HG03439 (cell line): Measurements from ENCODE around the gene MPZ.

Experiments
- ATAC-seq: cut with Tn5 transposase; IDR thresholded peaks from one replicate; pipeline ENCODE4 v1.9.1; 2021; ENCODE audit warnings: mild to moderate bottlenecking, moderate library complexity; ENCODE audit not compliant: unreplicated experiment

The MPZ gene

DNA sequence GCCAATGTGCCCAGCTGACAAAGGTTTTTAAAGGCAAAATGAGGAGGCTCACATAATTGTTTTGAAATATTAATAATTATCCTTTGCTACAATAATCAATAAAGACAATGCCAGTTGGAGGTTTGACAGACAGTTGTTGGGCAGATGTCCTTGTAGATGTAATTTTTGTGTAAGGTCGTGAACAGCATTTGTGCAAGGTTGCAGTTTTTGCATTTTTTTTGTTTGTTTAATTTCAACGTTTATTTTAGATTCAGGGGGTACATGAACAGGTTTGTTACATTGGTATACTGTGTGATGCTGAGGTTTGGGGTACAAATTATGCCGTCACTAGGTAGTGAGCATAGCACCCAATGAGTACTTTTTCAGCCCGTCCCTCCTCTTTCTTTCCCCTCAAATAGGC, 9.3 kb downstream of the MPZ start:
- no peak for ATAC-seq

GRCh38 chr1:161299347-161299746, 10.4 kb downstream of the MPZ start:
- ATAC-seq: no peak

DNA sequence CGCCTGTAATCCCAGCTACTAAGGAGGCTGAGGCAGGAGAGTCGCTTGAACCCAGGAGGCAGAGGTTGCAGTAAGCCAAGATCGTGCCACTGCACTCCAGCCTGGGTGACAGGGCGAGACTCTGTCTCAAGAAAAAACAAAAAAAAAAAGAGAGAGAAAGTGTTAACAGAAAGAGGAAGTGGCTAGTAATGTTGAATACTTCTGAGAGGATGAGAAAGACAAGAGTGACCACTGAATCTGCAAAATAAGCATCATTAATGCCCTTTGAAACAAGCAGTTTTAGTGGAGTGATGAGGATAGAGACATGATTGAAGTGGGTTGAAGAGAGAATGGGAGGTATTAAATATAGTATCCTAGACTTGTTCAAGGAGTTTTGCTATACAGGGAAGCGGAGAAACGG, 11.7 kb downstream of the MPZ start:
- peak; percentile 53 for ATAC-seq

- ATAC-seq: no peak
Measured at GRCh38 chr1:161297415-161297814, 12.4 kb downstream of the MPZ start.

DNA sequence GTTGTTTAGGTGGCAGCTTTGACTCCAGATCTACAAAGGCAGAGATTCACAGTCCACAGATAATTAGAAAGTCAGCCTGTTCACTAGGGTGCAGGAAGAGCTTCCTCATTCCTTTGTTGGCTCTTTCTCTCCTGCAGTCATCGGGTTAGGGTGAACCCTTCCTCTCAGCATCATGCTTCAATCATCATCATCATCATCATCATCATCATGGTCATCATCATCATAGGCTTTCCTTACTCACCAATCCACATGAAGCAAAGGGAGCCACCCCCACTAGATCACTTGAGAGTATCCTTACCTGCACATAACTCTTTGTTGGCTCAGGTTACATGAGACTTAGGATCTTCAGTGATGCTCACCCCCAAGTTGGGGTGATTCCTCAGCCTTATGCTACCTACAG, 19.0 kb downstream of the MPZ start:
- no peak for ATAC-seq

DNA sequence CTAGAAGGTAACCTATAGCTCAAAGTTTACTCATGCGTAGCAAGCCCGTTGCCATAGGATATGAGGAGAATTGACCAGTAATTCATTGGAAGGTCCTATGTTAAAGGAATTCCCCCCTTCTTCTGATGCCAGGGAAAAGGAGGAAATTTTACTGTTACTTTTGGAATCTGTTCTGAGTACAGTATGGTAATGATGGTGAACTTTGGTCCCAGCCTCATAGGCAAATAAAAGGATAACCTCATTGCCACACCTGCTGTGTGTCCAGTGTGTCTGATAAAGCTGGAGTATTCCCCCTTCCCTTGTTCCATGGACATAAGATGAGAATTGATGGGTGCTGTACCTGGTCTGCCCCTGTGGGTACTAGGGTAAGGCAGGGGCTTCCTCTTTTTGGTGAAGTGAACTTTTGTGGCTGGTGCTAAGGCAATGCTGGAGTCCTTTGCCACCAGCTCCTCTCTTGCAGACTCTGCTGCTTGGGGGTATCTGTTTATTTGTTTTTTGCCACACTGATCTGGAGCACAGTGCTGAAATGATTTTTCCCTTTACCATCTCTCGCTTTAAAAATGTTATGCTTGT, 22.2 kb downstream of the MPZ start:
- ATAC-seq: no peak

DNA sequence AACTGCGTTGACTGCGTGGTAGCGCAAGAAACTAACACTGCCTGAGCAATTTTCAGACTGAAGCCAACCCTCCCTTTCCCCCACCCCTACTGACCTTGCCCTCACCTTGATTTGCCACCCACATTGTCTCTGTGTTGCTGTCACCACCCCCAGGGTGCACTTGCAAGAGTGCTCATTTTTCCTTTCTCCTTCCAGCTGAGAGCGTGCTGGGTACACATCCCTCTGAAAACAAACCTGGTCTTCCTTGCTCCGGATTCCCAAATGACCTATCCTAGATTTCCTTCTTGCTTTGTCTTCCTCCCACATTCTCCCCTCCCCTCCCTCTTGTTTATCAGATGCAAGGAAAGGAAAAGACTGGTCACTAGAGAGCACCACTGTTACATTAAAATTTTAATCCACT, 24.2 kb downstream of the MPZ start:
- ATAC-seq: no peak

DNA sequence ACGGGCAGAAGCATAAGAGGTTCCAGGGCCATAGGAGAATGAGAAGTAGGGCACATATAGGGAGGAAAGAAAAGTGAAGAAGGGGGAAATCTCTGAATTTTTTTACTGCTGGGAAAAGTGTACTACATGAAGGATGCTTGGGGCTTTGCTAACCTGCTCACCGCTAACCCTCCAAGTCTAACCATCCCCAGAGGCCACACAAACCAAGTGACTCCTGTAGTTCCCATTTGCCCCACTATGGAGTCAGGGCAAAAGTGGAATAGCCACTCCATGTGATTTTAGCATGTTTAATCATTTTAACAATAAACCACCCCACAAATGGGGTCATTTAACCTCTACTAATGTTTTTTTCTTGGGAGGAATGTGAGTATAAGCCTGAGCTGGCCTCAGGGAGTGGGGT, 24.7 kb downstream of the MPZ start:
- no peak for ATAC-seq

DNA sequence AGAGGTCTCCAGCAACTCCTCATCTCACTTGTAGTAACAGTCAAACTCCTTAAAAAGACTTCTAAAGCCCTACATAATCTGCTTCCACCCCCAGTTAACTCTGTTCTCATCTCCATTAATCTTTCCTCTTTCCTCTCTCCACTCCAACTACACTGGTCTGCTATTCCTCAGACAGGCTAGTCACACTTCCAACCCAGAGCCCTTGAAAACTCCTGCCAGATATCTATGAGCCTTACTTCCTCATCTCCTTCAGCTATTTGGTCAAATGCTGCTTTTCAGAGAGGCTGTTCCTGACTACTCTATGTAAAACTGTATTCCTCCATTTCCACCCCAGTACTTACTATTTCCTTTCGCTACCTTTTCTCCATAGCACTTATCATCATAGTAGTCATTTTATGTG, 26.8 kb downstream of the MPZ start:
- ATAC-seq: no peak

GRCh38 chr1:161274874-161275273, 34.9 kb downstream of the MPZ start:
- no peak for ATAC-seq

DNA sequence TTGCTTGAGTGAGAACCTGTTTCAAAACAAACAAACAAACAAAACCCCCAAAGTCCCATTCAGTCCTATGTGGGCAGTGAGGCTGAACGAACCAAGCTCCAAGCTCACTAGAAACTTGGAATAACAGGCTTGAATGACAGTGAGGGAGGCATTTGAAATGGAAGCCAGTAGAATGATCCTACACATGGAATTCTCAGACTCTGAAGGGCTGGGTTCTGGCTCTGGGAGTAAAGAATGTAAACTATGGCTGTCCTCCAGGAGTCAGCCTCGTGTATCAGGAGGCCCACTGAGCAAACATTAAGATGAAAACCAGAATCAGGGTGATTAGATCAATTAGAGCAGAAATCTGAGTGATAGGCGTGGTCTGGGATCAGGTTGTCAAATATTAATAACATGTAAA, 36.4 kb downstream of the MPZ start:
- ATAC-seq: no peak

DNA sequence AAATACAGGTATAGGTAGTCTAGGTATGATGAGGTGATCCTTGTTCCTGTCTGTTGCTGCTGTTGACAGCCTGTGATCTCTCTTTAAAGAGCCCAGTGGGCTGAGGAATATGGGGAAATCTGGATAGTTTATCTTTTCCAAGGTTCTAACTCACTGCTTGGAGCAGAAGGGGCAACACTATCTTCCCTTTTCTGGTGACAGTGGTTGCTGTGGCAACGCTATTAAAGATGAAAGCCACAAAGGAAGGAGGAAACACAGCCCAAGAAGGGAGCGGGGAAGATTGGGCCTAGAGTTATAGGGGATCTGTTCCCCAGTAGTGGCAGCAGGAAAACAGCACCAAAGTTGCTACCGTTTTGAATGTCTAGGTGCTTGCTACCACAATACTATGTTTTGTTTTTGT, 42.4 kb downstream of the MPZ start:
- no peak for ATAC-seq

GRCh38 chr1:161266836-161267235, 42.9 kb downstream of the MPZ start:
- ATAC-seq: no peak

DNA sequence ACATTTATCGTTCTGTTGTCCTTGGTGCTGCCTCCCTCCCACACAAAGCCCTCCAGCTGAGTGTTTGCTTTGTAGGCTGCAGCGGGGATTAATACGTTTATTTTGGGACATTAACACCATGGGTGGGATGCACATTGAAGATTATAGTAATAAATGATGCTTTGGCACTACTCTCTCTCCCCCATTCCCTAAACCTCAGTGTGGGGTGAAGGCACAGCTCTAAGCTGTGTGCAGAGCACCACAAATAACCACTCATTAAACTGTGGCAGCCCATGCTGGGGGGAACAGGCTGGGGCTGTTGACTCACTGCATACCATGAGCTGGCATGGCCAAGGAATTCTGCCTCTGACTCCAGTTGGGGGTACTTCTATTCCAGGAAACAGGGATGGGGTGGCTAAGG, 43.6 kb downstream of the MPZ start:
- no peak for ATAC-seq

DNA sequence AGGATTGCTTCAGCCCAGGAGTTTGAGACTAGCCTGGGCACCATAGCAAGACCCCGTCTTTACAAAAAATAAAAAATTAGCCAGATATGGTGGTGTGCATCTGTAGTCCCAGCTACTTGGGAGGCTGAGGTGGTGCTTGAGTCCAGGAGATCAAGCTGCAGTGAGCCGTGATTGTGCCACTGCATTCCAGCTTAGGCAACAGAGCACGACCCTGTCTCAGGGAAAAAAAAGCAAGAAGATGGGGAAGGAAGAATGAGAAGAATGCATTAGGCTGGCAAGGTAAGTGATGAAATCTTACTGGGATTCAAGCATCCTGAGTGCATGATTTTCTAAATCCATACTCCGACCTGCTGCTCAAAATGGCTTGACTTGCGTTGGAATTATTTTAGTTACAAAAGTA, 44.5 kb downstream of the MPZ start:
- ATAC-seq: no peak

DNA sequence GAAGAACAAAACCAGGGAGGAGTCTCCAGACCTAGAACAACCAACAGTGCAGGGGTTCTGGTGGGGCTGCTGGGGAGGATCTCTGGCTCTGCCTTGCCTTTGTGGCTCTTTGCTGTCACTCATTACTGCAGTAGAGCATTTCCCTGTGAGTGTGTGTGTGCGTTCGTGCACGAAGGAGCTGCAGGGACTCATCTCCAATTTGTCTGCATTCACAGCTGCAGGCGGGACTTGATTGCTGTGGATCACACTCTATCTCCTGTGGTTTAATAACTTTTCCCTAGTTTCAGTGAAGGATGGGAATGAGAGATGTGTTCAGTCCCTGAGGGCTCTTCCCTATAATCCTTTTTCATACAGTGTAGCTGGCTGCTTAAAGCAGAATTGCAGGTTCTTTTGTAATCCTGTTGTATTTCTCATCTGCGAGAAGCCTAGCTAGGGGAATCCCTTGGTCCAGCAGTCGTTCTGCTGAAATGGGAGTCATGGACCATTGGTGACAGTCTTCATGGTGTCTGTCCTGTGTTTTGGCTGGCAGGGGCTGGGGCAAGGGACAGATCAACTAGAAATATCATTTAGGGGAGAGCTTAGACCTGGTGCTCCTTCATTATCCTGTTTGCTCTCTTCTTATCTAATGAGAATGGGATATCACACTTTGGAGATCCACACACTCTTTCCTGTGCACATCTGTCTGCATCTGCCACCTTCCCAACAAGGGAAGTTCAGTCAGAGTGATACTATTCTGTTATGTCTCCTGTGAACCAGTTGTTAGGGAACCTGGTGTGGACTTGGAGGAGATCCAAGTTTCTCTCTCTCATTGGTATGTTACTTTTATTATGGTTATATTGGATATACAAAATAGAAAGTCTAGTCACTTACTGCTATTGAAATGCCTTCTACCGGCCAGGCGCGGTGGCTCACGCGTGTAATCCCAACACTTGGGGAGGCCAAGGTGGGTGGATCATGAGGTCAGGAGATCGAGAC, 48.2 kb downstream of the MPZ start:
- ATAC-seq: no peak

DNA sequence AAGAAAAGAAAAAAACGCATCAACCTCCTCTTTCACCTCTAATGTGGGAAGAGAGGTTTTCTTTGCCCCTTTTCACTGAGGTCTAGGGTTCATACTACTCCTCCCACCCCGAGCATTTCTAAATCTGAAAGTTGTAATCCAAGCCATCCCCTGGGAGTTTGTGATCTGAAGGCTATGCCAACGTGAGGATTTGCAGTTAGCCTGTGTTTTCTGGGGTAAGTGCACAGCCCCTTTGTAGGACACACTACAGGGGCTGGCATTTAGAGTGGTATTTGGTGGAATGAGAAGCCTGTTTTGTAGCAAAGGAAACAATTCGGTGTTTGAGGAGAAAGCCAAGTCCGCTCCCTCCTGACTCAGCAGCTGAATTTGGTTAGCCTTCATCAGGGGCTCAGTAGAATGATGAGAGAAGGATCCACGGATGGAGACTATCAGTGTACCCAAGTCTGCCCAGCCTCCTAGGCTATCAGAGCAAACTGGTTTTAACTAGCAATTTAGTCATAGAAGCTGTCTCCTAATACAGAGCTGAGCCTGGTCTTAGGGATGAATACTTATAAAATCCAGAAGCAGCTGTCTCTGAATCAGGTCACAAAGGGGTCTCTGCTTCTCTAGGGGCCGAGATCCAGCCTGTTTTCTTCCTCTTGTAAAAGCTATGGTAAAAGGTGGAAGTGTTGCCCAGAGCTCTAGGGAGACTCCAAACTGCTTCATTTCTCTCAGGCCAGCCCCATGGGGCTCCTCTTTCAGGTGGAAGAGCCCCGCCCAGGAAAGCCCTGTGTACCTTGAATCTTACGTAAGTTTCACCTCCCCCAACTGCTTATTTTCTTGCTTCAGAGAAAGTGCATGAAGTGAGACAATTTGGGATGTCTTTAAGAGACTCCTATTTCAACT, 49.1 kb downstream of the MPZ start:
- no peak for ATAC-seq

DNA sequence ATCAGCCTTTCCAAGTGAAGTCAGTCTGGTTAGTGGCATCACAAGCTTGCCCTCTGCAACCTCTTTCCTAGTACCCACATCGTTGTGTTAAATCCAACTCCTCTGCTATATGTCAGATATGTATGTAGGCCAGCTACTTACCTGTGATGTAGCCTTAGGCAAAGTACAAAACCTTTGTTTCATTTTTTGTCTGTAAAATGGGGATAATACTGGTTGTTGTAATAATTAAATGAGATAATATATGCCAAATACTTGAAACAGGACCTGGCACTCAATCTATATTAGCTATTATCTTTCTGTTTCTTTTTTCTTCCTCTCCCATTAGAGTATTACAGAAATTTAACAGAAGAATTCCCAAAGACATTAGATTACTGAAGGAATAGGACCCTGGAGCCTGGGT, 50.0 kb downstream of the MPZ start:
- ATAC-seq: no peak

DNA sequence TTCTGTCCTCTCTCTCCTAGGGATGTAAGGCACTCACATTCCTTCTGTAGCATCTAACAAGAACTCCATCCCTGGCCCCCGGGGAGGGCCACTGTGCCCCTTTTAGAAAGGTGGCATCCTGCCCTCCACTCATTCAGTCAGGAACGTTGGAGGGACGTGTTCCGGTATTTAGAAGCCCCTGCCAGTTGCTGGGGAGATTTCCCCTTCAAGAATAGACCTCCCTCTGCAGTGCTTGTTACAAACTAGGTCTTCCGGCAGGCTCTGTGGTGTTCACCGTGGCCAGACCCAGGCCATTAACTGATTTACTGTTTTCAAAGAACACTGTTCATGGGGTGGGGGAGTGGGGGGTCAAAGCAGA, 50.4 kb downstream of the MPZ start:
- ATAC-seq: no peak

DNA sequence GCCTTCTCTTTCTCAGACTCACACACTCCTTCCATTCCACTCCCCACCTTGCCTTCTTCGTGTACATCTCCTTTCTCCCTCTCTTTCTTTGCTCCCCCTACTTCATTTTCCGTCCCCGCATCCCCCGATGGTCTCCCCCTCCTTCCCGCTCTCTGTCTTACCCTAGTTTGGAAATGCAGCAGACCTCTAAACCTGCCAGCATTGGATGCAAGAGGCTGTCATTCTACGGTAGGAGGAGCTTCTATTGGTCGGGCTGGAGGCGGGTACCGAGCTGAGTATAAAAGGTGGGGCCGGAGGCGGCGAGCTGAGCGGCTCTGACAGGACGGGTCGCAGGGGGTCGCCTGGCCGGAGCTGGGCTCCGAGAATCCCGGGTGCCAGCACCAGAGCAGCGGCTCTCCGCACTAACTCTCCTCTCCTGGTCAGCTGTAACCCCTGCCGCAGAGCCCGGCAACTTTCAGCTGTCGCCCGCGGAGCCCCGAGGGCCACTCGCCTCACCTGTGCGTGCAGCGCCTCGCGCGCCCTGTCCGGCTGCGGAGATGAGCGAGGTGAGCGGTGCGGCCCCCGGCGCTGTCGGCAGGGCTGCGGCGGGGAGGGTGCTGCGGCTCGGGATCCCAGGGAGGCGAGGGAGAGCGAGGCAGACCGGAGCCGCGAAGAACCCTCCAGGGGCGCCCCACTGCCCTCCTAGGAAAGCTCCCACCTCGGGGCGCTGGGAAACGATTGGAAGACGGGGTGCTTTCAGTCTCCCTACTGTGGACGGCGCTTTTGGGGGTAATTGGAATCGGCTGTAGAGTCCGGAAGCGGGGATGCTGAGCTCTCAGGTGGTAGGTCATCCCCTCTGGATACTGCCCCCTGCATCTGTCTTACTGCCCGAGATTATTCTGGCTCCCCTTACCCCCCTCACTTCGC, 51.1 kb downstream of the MPZ start, which contains the start of gene PCP4L1:
TSS of gene PCP4L1 (plus strand) at position 307 of the 906 bp plus-strand sequence. CDS start at position 537, 230 bp downstream.
- no peak for ATAC-seq
